Body of pancreas (tissue), 4 donors: ENCODE data around the gene ODAD3.

ENCODE experiments used
- CTCF ChIP-seq, 7 experiments: fragments of 450-650 bp in 4 of 7; fragments of 200-600 bp in 3 of 7; sonication (generic) in 3 of 7; IDR thresholded peaks; one replicate each; pipeline ENCODE4 v1.5.1; 2016 to 2019; ENCODE audit warnings: antibody characterized with exemption in 7 of 7
- POLR2A ChIP-seq, 3 donors: fragments of 450-650 bp; IDR thresholded peaks; one replicate each; pipeline ENCODE4 v1.6.1; 2016; ENCODE audit warnings: antibody characterized with exemption in 3 of 3, mild to moderate bottlenecking in 2 of 3

- TF ChIP-seq POLR2A (IDR thresholded peaks at IDR 0.05) (no peak), CTCF (IDR thresholded peaks at IDR 0.05) (no peak)
Observed at GRCh38 chr19:11421371-11422098, 13.4 kb downstream of the ODAD3 start.
